ENCODE data around the gene IL20.

GRCh38 chr1:206843626-206844025, 21.8 kb upstream of the IL20 start:
- TF ChIP-seq CTCF (IDR thresholded peaks at IDR 0.05) (no peak), POLR2A (IDR thresholded peaks at IDR 0.05) (no peak)
